ENCODE measurements around the gene CORO1C.

CORO1C gene

GRCh38 chr12:108629151-108629550 is 102.2 kb downstream of the CORO1C start:
- TF ChIP-seq CTCF (IDR thresholded peaks at IDR 0.05), result no peak
- H3K27me3 ChIP-seq (ENCODE audit: control insufficient read depth, insufficient read depth, low read length), result no peaks in the 10 kb centered on the region
- no peak overlapping the region for H3K27ac ChIP-seq
- no peaks in the 10 kb centered on the region for H3K79me2 ChIP-seq
- no peak overlapping the region for H3K9ac ChIP-seq
- H3K4me3 ChIP-seq (ENCODE audit: low read depth, low read length), result no peak overlapping the region
- no peak overlapping the region for H3K4me2 ChIP-seq (ENCODE audit: low read length)
- no peaks in the 10 kb centered on the region for H3K4me1 ChIP-seq
- no peak overlapping the region for H2AFZ ChIP-seq
- no peaks in the 10 kb centered on the region for H3K9me3 ChIP-seq (ENCODE audit: control insufficient read depth, low read length)
- H3K36me3 ChIP-seq (ENCODE audit: control insufficient read depth, insufficient read depth, low read length), result no peaks in the 10 kb centered on the region

- Histone ChIP-seq H3K36me3 (ENCODE audit: control insufficient read depth, insufficient read depth, low read length) (no peaks in the 10 kb centered on the region), H2AFZ (no peak overlapping the region)
Measured at GRCh38 chr12:108627134-108627920, 104.0 kb downstream of the CORO1C start.

GRCh38 chr12:108625228-108625627 is 106.1 kb downstream of the CORO1C start:
- no peaks in the 10 kb centered on the region for H3K9me3 ChIP-seq (ENCODE audit: control insufficient read depth, low read length)
- no peak overlapping the region for H3K4me3 ChIP-seq (ENCODE audit: low read depth, low read length)
- no peak for TF ChIP-seq CTCF (IDR thresholded peaks at IDR 0.05)
- no peak overlapping the region for H3K4me2 ChIP-seq (ENCODE audit: low read length)
- H3K9ac ChIP-seq, result no peak overlapping the region
- H3K4me1 ChIP-seq, result no peaks in the 10 kb centered on the region
- H3K36me3 ChIP-seq (ENCODE audit: control insufficient read depth, insufficient read depth, low read length), result no peaks in the 10 kb centered on the region
- H3K27me3 ChIP-seq (ENCODE audit: control insufficient read depth, insufficient read depth, low read length), result no peaks in the 10 kb centered on the region
- no peak overlapping the region for H3K27ac ChIP-seq
- no peak overlapping the region for H2AFZ ChIP-seq
- H3K79me2 ChIP-seq, result no peaks in the 10 kb centered on the region

More at GRCh38 chr12:108627134-108627920, 104.0 kb downstream of the CORO1C start:
- Histone ChIP-seq H3K4me2 (ENCODE audit: low read length) (no peak overlapping the region), H3K4me3 (ENCODE audit: low read depth, low read length) (no peak overlapping the region), H3K9ac (no peak overlapping the region), H3K27me3 (ENCODE audit: control insufficient read depth, insufficient read depth, low read length) (no peaks in the 10 kb centered on the region), H3K4me1 (no peaks in the 10 kb centered on the region), H3K9me3 (ENCODE audit: control insufficient read depth, low read length) (no peaks in the 10 kb centered on the region), H3K79me2 (no peaks in the 10 kb centered on the region), H3K27ac (no peak overlapping the region)
- TF ChIP-seq CTCF (IDR thresholded peaks at IDR 0.05), result no peak

GRCh38 chr12:108623577-108623976 is 107.7 kb downstream of the CORO1C start:
- Histone ChIP-seq H3K36me3 (ENCODE audit: control insufficient read depth, insufficient read depth, low read length) (no peaks in the 10 kb centered on the region), H3K4me1 (no peaks in the 10 kb centered on the region), H3K79me2 (no peaks in the 10 kb centered on the region), H3K27me3 (ENCODE audit: control insufficient read depth, insufficient read depth, low read length) (no peaks in the 10 kb centered on the region), H3K4me2 (ENCODE audit: low read length) (no peak overlapping the region), H3K4me3 (ENCODE audit: low read depth, low read length) (no peak overlapping the region), H3K9me3 (ENCODE audit: control insufficient read depth, low read length) (no peaks in the 10 kb centered on the region), H3K9ac (no peak overlapping the region), H3K27ac (no peak overlapping the region), H2AFZ (no peak overlapping the region)
- TF ChIP-seq CTCF (IDR thresholded peaks at IDR 0.05), result no peak

Data from parathyroid adenoma (tissue), 2 donors.